H1 (cell line): ENCODE results near the gene GRK5. TPM values are rescaled to one million over a fixed set of nuclear protein-coding genes. Genes with fewer than 3 reads are reported as not detected.
A peak's percentile ranks its signal among the peaks of the same experiment; 100 is the strongest.

ENCODE experiments used
- CTCF ChIA-PET: fragments of 300-600 bp; sonication (Branson Sonifier 250); formaldehyde crosslinking; loops from one replicate; lab custom pipeline; 2021; ENCODE audit not compliant: partially characterized antibody; lab: Charles Lee
- POLR2A ChIA-PET: fragments of 300-600 bp; sonication (Branson Sonifier 250); formaldehyde crosslinking; loops from one replicate; lab custom pipeline; 2021; ENCODE audit warnings: inconsistent platforms; ENCODE audit not compliant: partially characterized antibody; lab: Charles Lee
- DNase-seq, 2 experiments: peaks; one replicate each; pipeline versions ENCODE4 v3.0.0 to v3.0.0-alpha.2; 2010 to 2022; ENCODE audit warnings: low spot score in 2 of 2, low read depth in 1 of 2, mixed read lengths in 1 of 2
- FAIRE-seq: peaks from 2 replicates; lab custom pipeline; 2011; peaks lifted over from hg19 to GRCh38; lab: Jason Lieb, UNC
- H2AFZ ChIP-seq: 2 replicates; pipeline ENCODE4 v1.8.1; 2012; ENCODE audit warnings: low read length, inconsistent platforms
- H2AK5ac ChIP-seq: 2 replicates; pipeline ENCODE4 v1.6.1; 2013; ENCODE audit warnings: low read depth, low read length
- H2BK120ac ChIP-seq: replicated peaks from 2 replicates; pipeline ENCODE3; 2013; ENCODE audit warnings: low read depth, low read length, inconsistent platforms
- H2BK12ac ChIP-seq: 2 replicates; pipeline ENCODE4 v1.6.1; 2013; ENCODE audit warnings: low read depth, low read length
- H2BK15ac ChIP-seq: 2 replicates; pipeline ENCODE4 v1.6.1; 2013; ENCODE audit warnings: low read length
- H2BK20ac ChIP-seq: 2 replicates; pipeline ENCODE4 v1.6.1; 2013; ENCODE audit warnings: low read length
- H2BK5ac ChIP-seq: 2 replicates; pipeline ENCODE4 v1.6.1; 2013; ENCODE audit warnings: low read depth, low read length
- H3K14ac ChIP-seq: 2 replicates; pipeline ENCODE4 v1.6.1; 2013; ENCODE audit warnings: inconsistent platforms; ENCODE audit not compliant: insufficient read length
- H3K18ac ChIP-seq: 2 replicates; pipeline ENCODE4 v1.6.1; 2013; ENCODE audit warnings: low read length; ENCODE audit errors: extremely low read depth
- H3K23ac ChIP-seq: 2 replicates; pipeline ENCODE4 v1.6.1; 2013; ENCODE audit warnings: inconsistent platforms; ENCODE audit not compliant: insufficient read length
- H3K23me2 ChIP-seq: 2 replicates; pipeline ENCODE4 v1.6.1; 2013; ENCODE audit warnings: low read depth, low read length
- H3K27ac ChIP-seq: 2 replicates; pipeline ENCODE4 v1.6.1; 2011; ENCODE audit warnings: low read depth, low read length, inconsistent platforms
- H3K27me3 ChIP-seq, 4 experiments: replicated peaks in 1 of 4; 1 replicate in 1 of 4; 2 replicates in 3 of 4; pipeline versions ENCODE4 v1.6.1 to v1.8.1; 2011 to 2013; ENCODE audit warnings: low read length in 3 of 4, mild to moderate bottlenecking in 3 of 4, inconsistent platforms in 2 of 4, mixed read lengths in 2 of 4, moderate library complexity in 1 of 4; ENCODE audit not compliant: control insufficient read depth in 3 of 4, insufficient read depth in 3 of 4; ENCODE audit errors: extremely low read depth in 1 of 4
- H3K36me3 ChIP-seq, 4 experiments: 2 replicates each; pipeline versions ENCODE4 v1.6.1 to v1.8.1; 2011 to 2013; ENCODE audit warnings: mild to moderate bottlenecking in 4 of 4, low read length in 3 of 4, moderate library complexity in 2 of 4, control low read depth in 1 of 4, inconsistent platforms in 1 of 4; ENCODE audit not compliant: insufficient read depth in 4 of 4, control insufficient read depth in 2 of 4
- H3K4ac ChIP-seq: replicated peaks from 2 replicates; pipeline ENCODE3; 2013; ENCODE audit warnings: low read length, low read depth, mixed read lengths, inconsistent platforms; ENCODE audit not compliant: insufficient read length
- H3K4me1 ChIP-seq, 4 experiments: replicated peaks in 1 of 4; 1 replicate in 1 of 4; 2 replicates in 3 of 4; pipeline versions ENCODE4 v1.6.1 to v1.8.1; 2011 to 2013; ENCODE audit warnings: low read length in 3 of 4, inconsistent platforms in 2 of 4, mixed read lengths in 1 of 4; ENCODE audit not compliant: insufficient read depth in 4 of 4, control insufficient read depth in 3 of 4
- H3K4me2 ChIP-seq, 2 experiments: 2 replicates each; pipeline versions ENCODE4 v1.6.1 to v1.8.1; 2011 to 2013; ENCODE audit warnings: low read depth in 2 of 2, low read length in 2 of 2, control low read depth in 1 of 2, inconsistent platforms in 1 of 2, mild to moderate bottlenecking in 1 of 2; ENCODE audit not compliant: insufficient read depth in 1 of 2
- H3K4me3 ChIP-seq, 4 experiments: fragments of 200-600, 300-600 bp in 1 of 4; sonication (generic), shearing (Covaris generic), sonication (Bioruptor Twin) in 1 of 4; 2 replicates each; pipeline versions ENCODE4 v1.5.1 to v1.8.1; 2011 to 2016; ENCODE audit warnings: low read length in 4 of 4, low read depth in 3 of 4, control low read depth in 2 of 4, inconsistent platforms in 2 of 4, mild to moderate bottlenecking in 2 of 4, mixed read lengths in 1 of 4, moderate library complexity in 1 of 4; ENCODE audit not compliant: insufficient read depth in 2 of 4; ENCODE audit errors: extremely low read depth in 1 of 4
- H3K56ac ChIP-seq: replicated peaks from 2 replicates; pipeline ENCODE3; 2013; ENCODE audit warnings: low read depth, mild to moderate bottlenecking, mixed read lengths, low read length, inconsistent platforms; ENCODE audit not compliant: insufficient read length
- H3K79me1 ChIP-seq: 2 replicates; pipeline ENCODE4 v1.6.1; 2013; ENCODE audit warnings: low read depth, low read length, control low read depth
- H3K79me2 ChIP-seq, 2 experiments: 2 replicates each; pipeline versions ENCODE4 v1.6.1 to v1.8.1; 2012 to 2013; ENCODE audit warnings: low read length in 2 of 2, mild to moderate bottlenecking in 2 of 2, inconsistent platforms in 1 of 2; ENCODE audit not compliant: insufficient read depth in 2 of 2, control insufficient read depth in 1 of 2
- H3K9ac ChIP-seq, 4 experiments: replicated peaks in 1 of 4; 1 replicate in 1 of 4; 2 replicates in 3 of 4; pipeline versions ENCODE4 v1.6.1 to v1.8.1; 2011 to 2013; ENCODE audit warnings: low read depth in 3 of 4, low read length in 3 of 4, control low read depth in 2 of 4, mild to moderate bottlenecking in 2 of 4, moderate library complexity in 2 of 4, inconsistent platforms in 1 of 4; ENCODE audit errors: extremely low read depth in 1 of 4
- H3K9me3 ChIP-seq, 2 experiments: 2 replicates each; pipeline versions ENCODE4 v1.6.1 to v1.8.1; 2012 to 2013; ENCODE audit warnings: mild to moderate bottlenecking in 2 of 2, moderate library complexity in 2 of 2, control low read depth in 1 of 2, inconsistent platforms in 1 of 2, low read depth in 1 of 2, low read length in 1 of 2, mixed read lengths in 1 of 2; ENCODE audit not compliant: insufficient read depth in 2 of 2
- H4K20me1 ChIP-seq, 2 experiments: replicated peaks in 1 of 2; 2 replicates each; pipeline versions ENCODE3 to v1.8.1; 2011 to 2013; ENCODE audit warnings: inconsistent platforms in 2 of 2, low read length in 2 of 2, mild to moderate bottlenecking in 1 of 2; ENCODE audit not compliant: insufficient read depth in 2 of 2, control insufficient read depth in 1 of 2
- H4K5ac ChIP-seq: 2 replicates; pipeline ENCODE4 v1.6.1; 2013; ENCODE audit warnings: low read length, low read depth, mixed read lengths, inconsistent platforms; ENCODE audit not compliant: insufficient read length
- H4K8ac ChIP-seq: 2 replicates; pipeline ENCODE4 v1.8.0; 2013; ENCODE audit warnings: mild to moderate bottlenecking, moderate library complexity, low read length, inconsistent platforms; ENCODE audit not compliant: insufficient read depth; ENCODE audit errors: extremely low read depth
- H4K91ac ChIP-seq: replicated peaks from 2 replicates; pipeline ENCODE3; 2013; ENCODE audit warnings: low read length, mixed read lengths, inconsistent platforms; ENCODE audit not compliant: insufficient read length
- BACH1 ChIP-seq: IDR thresholded peaks from 2 replicates; pipeline ENCODE4 v1.6.1; 2012; ENCODE audit warnings: low read length, improper control_type of control experiment
- CREB1 ChIP-seq: IDR thresholded peaks from 2 replicates; pipeline ENCODE4 v1.6.1; 2012; ENCODE audit warnings: inconsistent platforms
- CTBP2 ChIP-seq: IDR thresholded peaks from 2 replicates; pipeline ENCODE4 v1.7.0; 2011; ENCODE audit warnings: borderline replicate concordance, mild to moderate bottlenecking, moderate library complexity, mixed read lengths, low read length; ENCODE audit not compliant: insufficient read depth, insufficient read length
- GTF2F1 ChIP-seq: IDR thresholded peaks from 2 replicates; pipeline ENCODE4 v1.6.1; 2012; ENCODE audit warnings: low read depth, low read length, improper control_type of control experiment, borderline replicate concordance
- HDAC6 ChIP-seq: IDR thresholded peaks from one replicate; pipeline ENCODE4 v1.7.1; 2012; ENCODE audit warnings: low read depth, mild to moderate bottlenecking, inconsistent platforms, low read length, moderate library complexity
- JUN ChIP-seq: IDR thresholded peaks from 2 replicates; pipeline ENCODE4 v1.6.1; 2011; ENCODE audit warnings: low read depth, mild to moderate bottlenecking, improper control_type of control experiment, low read length
- RAD21 ChIP-seq, 2 experiments: IDR thresholded peaks in 1 of 2; conservative IDR thresholded peaks in 1 of 2; 2 replicates each; pipeline ENCODE4 v1.6.1; 2011; ENCODE audit warnings: low read depth in 2 of 2, low read length in 2 of 2, improper control_type of control experiment in 1 of 2, inconsistent platforms in 1 of 2, mild to moderate bottlenecking in 1 of 2, moderate library complexity in 1 of 2
- SIRT6 ChIP-seq: IDR thresholded peaks from one replicate; pipeline ENCODE4 v1.7.1; 2012; ENCODE audit warnings: low read length, inconsistent platforms
- SP1 ChIP-seq: IDR thresholded peaks from 2 replicates; pipeline ENCODE4 v1.6.1; 2011; ENCODE audit warnings: low read depth, low read length
- SP4 ChIP-seq: IDR thresholded peaks from 2 replicates; pipeline ENCODE4 v1.6.1; 2012; ENCODE audit warnings: low read length, inconsistent platforms
- ZNF274 ChIP-seq: IDR thresholded peaks from 2 replicates; pipeline ENCODE4 v1.7.0; 2012; ENCODE audit warnings: low read length, borderline replicate concordance; ENCODE audit errors: extremely low read depth
- WGBS, 2 experiments: shearing (Covaris generic) in 1 of 2; methylation state at CpG; one replicate each; pipeline versions ENCODE4 v1.1.6 to v1.1.7; 2013 to 2015; ENCODE audit warnings: low lambda C conversion rate in 2 of 2, mixed read lengths in 2 of 2, inconsistent platforms in 1 of 2, low coverage in 1 of 2, missing lambda C conversion rate in 1 of 2; ENCODE audit not compliant: insufficient replicate concordance in 2 of 2, insufficient coverage in 1 of 2, insufficient read length in 1 of 2; ENCODE audit errors: extremely low coverage in 1 of 2, missing lambda C conversion rate in 1 of 2; 5-methylcytosine and 5-hydroxymethylcytosine counted together
- polyA plus RNA-seq, 7 experiments: library from polyadenylated mRNA; depleted of rRNA in 3 of 7; stranded (reverse) in 5 of 7; unstranded in 2 of 7; fragments of >200 nt in 5 of 7; fragments of 200-250 nt in 2 of 7; gene quantifications; 1 replicate in 5 of 7; 2 replicates in 1 of 7; 4 replicates in 1 of 7; pipeline versions ENCODE4 v1.2.1 to v1.2.3, GENCODE V29; 2011 to 2013; ENCODE audit warnings: missing spikeins in 2 of 7, mixed read lengths in 2 of 7
- total RNA-seq: library from RNA; stranded (reverse); fragmentation: NEBNext Ultra II Directional; extraction: Animal tissue kit (Norgen Biotek cat#: 25700); gene quantifications from 2 replicates; pipeline ENCODE4 v1.2.1, GENCODE V29; 2021
- TF ChIP-seq, protein P1 (sequence below), 3 experiments: IDR thresholded peaks; 1 replicate in 2 of 3; 2 replicates in 1 of 3; pipeline versions ENCODE4 v1.5.1 to v1.6.1; 2011; ENCODE audit warnings: low read length in 3 of 3, mild to moderate bottlenecking in 3 of 3, inconsistent platforms in 2 of 3, low read depth in 1 of 3, moderate library complexity in 1 of 3; ENCODE audit not compliant: insufficient read depth in 1 of 3; ENCODE audit errors: control extremely low read depth in 1 of 3

The GRK5 gene
- total and polyA plus RNA-seq, 2 of the 8 experiments (the other 6 are each of a cell fraction or from before 2014, with no cell fraction given): 0.54 to 2.5 TPM

DNA sequence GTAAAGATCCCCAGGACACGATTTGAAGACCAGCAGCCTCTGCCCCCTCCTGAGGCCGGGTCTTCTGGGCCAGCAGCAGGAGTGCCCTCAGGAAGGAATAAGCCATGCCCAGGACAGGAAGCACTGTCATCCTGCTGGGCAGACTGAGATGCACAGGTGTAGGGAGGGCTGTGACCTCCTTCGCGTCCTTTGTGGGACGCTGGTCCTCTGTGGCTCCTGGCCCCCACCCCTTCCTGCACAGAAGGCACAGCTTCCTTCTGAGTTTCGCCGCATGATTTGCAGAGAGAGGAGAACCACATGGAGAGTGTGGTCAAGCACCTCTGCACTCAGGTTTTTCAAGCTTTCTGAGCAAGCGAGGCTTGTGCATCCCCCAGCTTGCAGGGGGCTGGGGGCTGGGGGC is 222.4 kb downstream of the GRK5 start:
- FAIRE-seq: no peak
- 0 out of 2 replicates have a peak overlapping the region, but pooled peaks have one; percentile 10 for H2BK15ac ChIP-seq
- no peak overlapping the region for H4K8ac ChIP-seq
- no peaks in the 10 kb centered on the region for H3K4me1 ChIP-seq
- no peaks in the 10 kb centered on the region for H3K27me3 ChIP-seq
- H3K23ac ChIP-seq: no peak overlapping the region
- H3K23me2 ChIP-seq: peaks cover 4% of the 10 kb centered on the region; the same call in 1 of the 2 replicates
- no peak overlapping the region for H2BK12ac ChIP-seq
- DNase-seq: no peak
- H4K5ac ChIP-seq: no peak overlapping the region
- no peak overlapping the region for H3K4me2 ChIP-seq
- H3K56ac ChIP-seq: no peak overlapping the region
- H3K4me3 ChIP-seq: no peak overlapping the region
- POLR2A ChIA-PET: no interaction called here
- H4K91ac ChIP-seq: no peak overlapping the region
- no peaks in the 10 kb centered on the region; a peak in 1 of 8 replicates for H3K36me3 ChIP-seq
- peaks cover 0 to 9% of the 10 kb centered on the region in 2 experiments for H4K20me1 ChIP-seq
- H3K79me2 ChIP-seq: no peaks in the 10 kb centered on the region
- no peaks in the 10 kb centered on the region for H3K79me1 ChIP-seq
- no peak overlapping the region for H3K18ac ChIP-seq
- H3K9me3 ChIP-seq: peaks cover 1 to 4% of the 10 kb centered on the region in 2 experiments; a peak in 2 of 4 replicates
- no peak overlapping the region for H2AK5ac ChIP-seq
- no peak overlapping the region for H3K9ac ChIP-seq
- H3K4ac ChIP-seq: no peak overlapping the region
- no peak overlapping the region for H2BK120ac ChIP-seq
- no peak overlapping the region for H3K14ac ChIP-seq
- no peak overlapping the region for H2AFZ ChIP-seq
- no peak overlapping the region for H2BK20ac ChIP-seq
- H3K27ac ChIP-seq: no peak overlapping the region
- CTCF ChIA-PET: interaction anchor here (2.4 to 3.5 kb wide), 2 partner anchors 8 to 11 kb away, joined by 8 to 18 read pairs; no protein-coding TSS in a partner anchor
- no peak overlapping the region for H2BK5ac ChIP-seq
- 81% methylated on average over 8 of the region's 8 CpGs; no CpG with 5 or more reads in 1 of the 2 experiments for WGBS, 2 experiments
- TF ChIP-seq ZNF274 (no peak), SP4 (no peak), CREB1 (no peak), GTF2F1 (no peak), BACH1 (no peak), HDAC6 (no peak), JUN (no peak), RAD21 (IDR thresholded peaks at IDR 0.05 in 1 of 2, conservative IDR thresholded peaks at IDR 0.05 in 1 of 2; ENCODE audit: low read depth in 2 of 2, low read length in 2 of 2) (no peak), CTBP2 (no peak), SIRT6 (no peak), SP1 (no peak)
- TF ChIP-seq, protein P1, sequence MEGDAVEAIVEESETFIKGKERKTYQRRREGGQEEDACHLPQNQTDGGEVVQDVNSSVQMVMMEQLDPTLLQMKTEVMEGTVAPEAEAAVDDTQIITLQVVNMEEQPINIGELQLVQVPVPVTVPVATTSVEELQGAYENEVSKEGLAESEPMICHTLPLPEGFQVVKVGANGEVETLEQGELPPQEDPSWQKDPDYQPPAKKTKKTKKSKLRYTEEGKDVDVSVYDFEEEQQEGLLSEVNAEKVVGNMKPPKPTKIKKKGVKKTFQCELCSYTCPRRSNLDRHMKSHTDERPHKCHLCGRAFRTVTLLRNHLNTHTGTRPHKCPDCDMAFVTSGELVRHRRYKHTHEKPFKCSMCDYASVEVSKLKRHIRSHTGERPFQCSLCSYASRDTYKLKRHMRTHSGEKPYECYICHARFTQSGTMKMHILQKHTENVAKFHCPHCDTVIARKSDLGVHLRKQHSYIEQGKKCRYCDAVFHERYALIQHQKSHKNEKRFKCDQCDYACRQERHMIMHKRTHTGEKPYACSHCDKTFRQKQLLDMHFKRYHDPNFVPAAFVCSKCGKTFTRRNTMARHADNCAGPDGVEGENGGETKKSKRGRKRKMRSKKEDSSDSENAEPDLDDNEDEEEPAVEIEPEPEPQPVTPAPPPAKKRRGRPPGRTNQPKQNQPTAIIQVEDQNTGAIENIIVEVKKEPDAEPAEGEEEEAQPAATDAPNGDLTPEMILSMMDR (IDR thresholded peaks at IDR 0.05; ENCODE audit: control extremely low read depth in 1 of 3, insufficient read depth in 1 of 3, low read depth in 1 of 3, low read length in 3 of 3): no peak
